BJ (cell line): ENCODE results near the gene CA6. TPM values are rescaled to one million over a fixed set of nuclear protein-coding genes. Genes with fewer than 3 reads are reported as not detected.
A peak's percentile ranks its signal among the peaks of the same experiment; 100 is the strongest.

ENCODE experiments used
- CTCF ChIA-PET: fragments of 350-600 bp; formaldehyde crosslinking; extraction: SDS; loops from one replicate; lab custom pipeline; 2021; ENCODE audit warnings: antibody characterized with exemption, inconsistent platforms; lab: Yijun Ruan, JAX
- POLR2A ChIA-PET: fragments of 300-600 bp; sonication (Branson Sonifier 250); formaldehyde crosslinking; extraction: SDS; loops from one replicate; lab custom pipeline; 2021; ENCODE audit warnings: antibody characterized with exemption; lab: Charles Lee
- DNase-seq: peaks from one replicate; pipeline ENCODE4 v3.0.0-alpha.2; 2011; ENCODE audit warnings: low read depth
- H3K27me3 ChIP-seq: 2 replicates; pipeline ENCODE4 v1.6.0; 2011; ENCODE audit warnings: low read length; ENCODE audit not compliant: control insufficient read depth, insufficient read depth
- H3K36me3 ChIP-seq: 2 replicates; pipeline ENCODE4 v1.5.1; 2011; ENCODE audit warnings: low read length; ENCODE audit not compliant: control insufficient read depth, insufficient read depth
- H3K4me3 ChIP-seq: 2 replicates; pipeline ENCODE4 v1.5.1; 2011; ENCODE audit warnings: low read depth, mild to moderate bottlenecking, control low read depth, low read length
- polyA plus RNA-seq: library from polyadenylated mRNA; depleted of rRNA; stranded (reverse); fragments of >200 nt; gene quantifications from 2 replicates; pipeline ENCODE4 v1.2.3, GENCODE V29; 2011
- TF ChIP-seq, protein P1 (sequence below): IDR thresholded peaks from 2 replicates; pipeline ENCODE4 v1.5.1; 2011; ENCODE audit warnings: low read depth, mild to moderate bottlenecking, control low read depth, inconsistent platforms, low read length, moderate library complexity; ENCODE audit not compliant: insufficient read depth

The CA6 gene
- polyA plus RNA-seq, 1 experiment, result not detected

DNA sequence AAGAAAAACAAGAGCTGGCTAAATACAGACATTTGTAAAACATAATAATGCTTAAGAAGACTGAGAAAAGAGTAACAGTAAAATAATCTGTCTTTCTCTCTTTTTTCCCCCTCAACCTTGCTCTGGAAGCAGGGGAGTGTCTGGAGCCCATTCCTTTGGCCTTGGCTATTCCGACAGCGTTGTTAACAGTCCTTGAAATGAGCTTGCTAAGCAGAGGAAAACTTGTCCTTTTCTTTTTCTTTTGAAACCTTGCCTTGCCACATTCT, 6.7 kb upstream of the CA6 start:
- Histone ChIP-seq H3K27me3 (no peaks in the 10 kb centered on the region), H3K36me3 (no peaks in the 10 kb centered on the region), H3K4me3 (no peak overlapping the region)
- POLR2A ChIA-PET, result no interaction called here
- TF ChIP-seq, protein P1, sequence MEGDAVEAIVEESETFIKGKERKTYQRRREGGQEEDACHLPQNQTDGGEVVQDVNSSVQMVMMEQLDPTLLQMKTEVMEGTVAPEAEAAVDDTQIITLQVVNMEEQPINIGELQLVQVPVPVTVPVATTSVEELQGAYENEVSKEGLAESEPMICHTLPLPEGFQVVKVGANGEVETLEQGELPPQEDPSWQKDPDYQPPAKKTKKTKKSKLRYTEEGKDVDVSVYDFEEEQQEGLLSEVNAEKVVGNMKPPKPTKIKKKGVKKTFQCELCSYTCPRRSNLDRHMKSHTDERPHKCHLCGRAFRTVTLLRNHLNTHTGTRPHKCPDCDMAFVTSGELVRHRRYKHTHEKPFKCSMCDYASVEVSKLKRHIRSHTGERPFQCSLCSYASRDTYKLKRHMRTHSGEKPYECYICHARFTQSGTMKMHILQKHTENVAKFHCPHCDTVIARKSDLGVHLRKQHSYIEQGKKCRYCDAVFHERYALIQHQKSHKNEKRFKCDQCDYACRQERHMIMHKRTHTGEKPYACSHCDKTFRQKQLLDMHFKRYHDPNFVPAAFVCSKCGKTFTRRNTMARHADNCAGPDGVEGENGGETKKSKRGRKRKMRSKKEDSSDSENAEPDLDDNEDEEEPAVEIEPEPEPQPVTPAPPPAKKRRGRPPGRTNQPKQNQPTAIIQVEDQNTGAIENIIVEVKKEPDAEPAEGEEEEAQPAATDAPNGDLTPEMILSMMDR, result no peak
- no peak for DNase-seq
- CTCF ChIA-PET, result interaction anchor here (2.1 to 2.4 kb wide), 2 partner anchors 20 to 163 kb away, joined by 7 to 13 read pairs; no protein-coding TSS in a partner anchor

- H3K27me3 ChIP-seq, result no peaks in the 10 kb centered on the region
- ChIA-PET CTCF (interaction anchor here (0.7 to 2.4 kb wide), 3 partner anchors 21 to 460 kb away, joined by 3 to 13 read pairs (median 7); no protein-coding TSS in a partner anchor), POLR2A (no interaction called here)
- DNase-seq, result no peak
- TF ChIP-seq, protein P1, result no peak
- H3K36me3 ChIP-seq, result no peaks in the 10 kb centered on the region
- no peak overlapping the region for H3K4me3 ChIP-seq
Measured at GRCh38 chr1:8939362-8939995, 6.2 kb upstream of the CA6 start.

- peak; percentile 11 for DNase-seq
- H3K4me3 ChIP-seq, result no peak overlapping the region
- ChIA-PET POLR2A (no interaction called here), CTCF (interaction anchor here (0.7 to 1.3 kb wide), 2 partner anchors 22 to 160 kb away, joined by 3 read pairs; no protein-coding TSS in a partner anchor)
- TF ChIP-seq, protein P1, result no peak
- no peaks in the 10 kb centered on the region for H3K27me3 ChIP-seq
- H3K36me3 ChIP-seq, result no peaks in the 10 kb centered on the region
Measured at GRCh38 chr1:8941906-8942305, 3.8 kb upstream of the CA6 start.

DNA sequence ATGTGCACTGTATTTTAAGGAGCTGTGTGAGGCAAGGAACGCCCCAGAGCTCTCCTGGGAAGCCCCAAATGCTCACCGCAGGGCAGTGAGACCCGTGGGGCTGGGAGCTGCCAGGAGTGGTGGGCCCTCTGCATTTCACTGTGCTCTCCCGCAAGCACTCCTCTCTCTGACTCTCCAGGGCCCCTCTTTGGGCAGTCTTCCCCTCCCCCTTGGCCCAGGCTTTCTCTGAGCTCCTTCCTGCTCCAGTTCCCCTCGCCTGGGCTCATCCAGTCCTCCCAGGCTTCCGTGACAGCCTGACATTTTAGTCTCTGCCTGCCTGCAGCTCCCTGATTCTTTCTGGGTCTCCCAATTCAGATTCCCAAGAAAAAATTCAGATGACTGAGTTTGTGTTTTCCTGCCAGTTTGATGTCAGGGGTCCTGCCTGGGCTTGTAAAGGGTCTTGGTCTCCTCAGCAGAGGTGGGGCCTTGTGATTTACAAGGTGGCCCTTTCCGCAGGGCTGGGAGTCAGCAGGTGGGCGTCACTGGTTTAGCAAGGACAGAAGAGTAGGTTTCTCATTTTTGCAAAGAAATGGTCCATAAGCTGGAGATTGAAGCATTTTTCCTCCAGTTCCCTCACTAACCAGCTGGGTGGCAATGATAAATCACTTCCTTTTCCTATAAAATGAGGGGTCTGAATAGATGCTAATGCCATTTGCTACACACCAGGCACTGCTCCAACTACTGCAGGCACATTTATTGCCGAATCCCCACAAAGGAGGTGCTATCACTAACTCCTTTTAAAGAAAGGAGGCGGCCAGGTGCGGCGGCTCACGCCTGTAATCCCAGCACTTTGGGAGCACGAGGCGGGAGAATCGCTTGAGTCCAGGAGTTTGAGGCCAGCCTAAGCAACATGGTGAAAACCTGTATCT, 1.9 kb upstream of the CA6 start:
- H3K4me3 ChIP-seq, result no peak overlapping the region
- no peak for DNase-seq
- ChIA-PET POLR2A (no interaction called here), CTCF (interaction anchor here (0.6 to 0.7 kb wide), 4 partner anchors 12 to 158 kb away, joined by 3 read pairs; no protein-coding TSS in a partner anchor)
- no peaks in the 10 kb centered on the region for H3K27me3 ChIP-seq
- H3K36me3 ChIP-seq, result no peaks in the 10 kb centered on the region
- TF ChIP-seq, protein P1, result no peak

DNA sequence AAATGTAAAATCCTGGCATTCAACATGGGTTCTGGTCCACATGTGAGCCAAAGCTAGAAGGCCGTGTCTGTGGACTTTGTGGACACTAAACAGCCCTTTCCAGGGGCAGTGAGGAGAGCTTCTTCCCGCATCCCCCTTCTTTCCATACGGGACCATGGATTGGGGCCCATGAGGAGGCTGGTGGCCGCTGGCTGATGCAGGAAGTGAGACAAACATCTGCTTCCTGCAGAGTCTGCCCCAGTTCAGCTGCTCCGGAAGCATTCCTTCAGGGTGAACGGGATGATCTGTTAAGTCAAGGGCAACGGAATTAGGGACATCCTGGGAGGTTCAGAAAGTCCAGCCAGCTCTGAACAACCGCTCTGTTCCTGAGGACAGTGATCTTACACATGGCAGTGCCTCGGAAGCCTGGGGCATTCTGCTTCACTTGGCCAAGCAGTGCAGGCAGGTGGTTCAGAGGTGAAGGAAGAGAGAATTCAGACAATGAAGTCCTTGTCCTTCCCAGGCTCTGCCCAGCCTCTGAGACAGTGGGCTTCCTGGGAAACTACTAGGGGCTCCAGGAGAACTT, 1.5 kb downstream of the CA6 start:
- Histone ChIP-seq H3K4me3 (no peak overlapping the region), H3K36me3 (no peaks in the 10 kb centered on the region), H3K27me3 (0 out of 2 replicates have a peak, but pooled peaks cover 1% of the 10 kb centered on the region)
- TF ChIP-seq, protein P1, result no peak
- POLR2A ChIA-PET, result no interaction called here
- no peak for DNase-seq
- CTCF ChIA-PET, result interaction anchor here (0.8 to 1.5 kb wide), 4 partner anchors 16 to 42 kb away, joined by 3 to 4 read pairs (median 3); no protein-coding TSS in a partner anchor
